Neural progenitor cell (in vitro differentiated cells): Measurements from ENCODE around the gene GPR68. TPM values are rescaled to one million over a fixed set of nuclear protein-coding genes. Genes with fewer than 3 reads are reported as not detected.
"Not testable (repeated sequence)": the region's sequence is repeated elsewhere in the genome, so short reads cannot be mapped to it uniquely, and the experiment has no call there.

Source experiments
- DNase-seq: peaks from one replicate; pipeline ENCODE4 v3.0.0-alpha.2; 2016; ENCODE audit warnings: low spot score
- H2AFZ ChIP-seq: fragments of 200-600 bp; sonication (generic); replicated peaks from 2 replicates; pipeline ENCODE4 v1.6.1; 2016; ENCODE audit warnings: antibody characterized with exemption
- H3F3A ChIP-seq: fragments of 200-600 bp; sonication (generic); 2 replicates; pipeline ENCODE4 v1.6.1; 2016; ENCODE audit warnings: antibody characterized with exemption, low read depth
- H3K27ac ChIP-seq: fragments of 200-600 bp; sonication (generic); 2 replicates; pipeline ENCODE4 v1.5.1; 2016; ENCODE audit warnings: mild to moderate bottlenecking
- H3K27me3 ChIP-seq: fragments of 200-600 bp; sonication (generic); 2 replicates; pipeline ENCODE4 v1.6.1; 2016; ENCODE audit warnings: mild to moderate bottlenecking, moderate library complexity
- H3K36me3 ChIP-seq: fragments of 200-600 bp; sonication (generic); 2 replicates; pipeline ENCODE4 v1.5.1; 2016
- H3K4me1 ChIP-seq: fragments of 200-600 bp; sonication (generic); 2 replicates; pipeline ENCODE4 v1.6.1; 2016; ENCODE audit warnings: mixed run types
- H3K4me2 ChIP-seq: fragments of 200-600 bp; sonication (generic); 2 replicates; pipeline ENCODE4 v1.6.1; 2016
- H3K4me3 ChIP-seq: fragments of 200-600 bp; sonication (generic); 2 replicates; pipeline ENCODE4 v1.5.1; 2016
- H3K79me2 ChIP-seq: fragments of 200-600 bp; sonication (generic); 2 replicates; pipeline ENCODE4 v1.6.1; 2016; ENCODE audit warnings: low read depth
- H3K9ac ChIP-seq: fragments of 200-600 bp; sonication (generic); 2 replicates; pipeline ENCODE4 v1.6.1; 2016
- H3K9me3 ChIP-seq: fragments of 200-600 bp; sonication (generic); 2 replicates; pipeline ENCODE4 v1.5.1; 2016; ENCODE audit warnings: low read depth
- H4K20me1 ChIP-seq: fragments of 200-600 bp; sonication (generic); 2 replicates; pipeline ENCODE4 v1.6.1; 2016; ENCODE audit warnings: low read depth
- H3K27ac Mint-ChIP-seq: 3 replicates; pipeline ENCODE4 v1.8.0; 2021; ENCODE audit warnings: mixed read lengths
- H3K27me3 Mint-ChIP-seq: 2 replicates; pipeline ENCODE4 v1.8.0; 2022; ENCODE audit warnings: low read depth, mild to moderate bottlenecking, inconsistent platforms, moderate library complexity, mixed read lengths; ENCODE audit not compliant: insufficient read depth
- H3K36me3 Mint-ChIP-seq: 3 replicates; pipeline ENCODE4 v1.8.0; 2021; ENCODE audit warnings: mixed read lengths
- H3K4me1 Mint-ChIP-seq: 3 replicates; pipeline ENCODE4 v1.8.0; 2021; ENCODE audit warnings: mixed read lengths
- H3K4me3 Mint-ChIP-seq: 3 replicates; pipeline ENCODE4 v1.8.0; 2021; ENCODE audit warnings: mild to moderate bottlenecking, moderate library complexity, mixed read lengths
- H3K9me3 Mint-ChIP-seq: 3 replicates; pipeline ENCODE4 v1.8.0; 2020; ENCODE audit warnings: mixed read lengths
- CTCF ChIP-seq: fragments of 200-600 bp; sonication (generic); IDR thresholded peaks from 2 replicates; pipeline ENCODE4 v1.5.1; 2017; ENCODE audit warnings: antibody characterized with exemption, mild to moderate bottlenecking
- EZH2 ChIP-seq: fragments of 200-600 bp; sonication (generic); IDR thresholded peaks from 2 replicates; pipeline ENCODE4 v1.6.1; 2017; ENCODE audit warnings: antibody characterized with exemption, mild to moderate bottlenecking, moderate library complexity
- EZH2phosphoT487 ChIP-seq: fragments of 200-600 bp; sonication (generic); IDR thresholded peaks from 2 replicates; pipeline ENCODE4 v1.6.1; 2017; ENCODE audit warnings: antibody characterized with exemption
- total RNA-seq: library from RNA; depleted of rRNA; stranded (reverse); fragments of >200 nt; gene quantifications from 2 replicates; pipeline ENCODE4 v1.2.3, GENCODE V29; 2015; ENCODE audit warnings: low replicate concordance

Gene GPR68
- total RNA-seq, 1 donor from 2014 or later: not detected

GRCh38 chr14:91250912-91251311 is 6.4 kb upstream of the GPR68 start:
- H2AFZ ChIP-seq: no peak overlapping the region
- no peaks in the 10 kb centered on the region for H4K20me1 ChIP-seq
- H3K4me1 Mint-ChIP-seq: peaks cover 31% of the 10 kb centered on the region
- H3K9me3 ChIP-seq: no peaks in the 10 kb centered on the region
- no peaks in the 10 kb centered on the region for H3K9me3 Mint-ChIP-seq
- H3K27me3 Mint-ChIP-seq: peaks cover 15% of the 10 kb centered on the region
- H3K4me1 ChIP-seq: peaks cover 22% of the 10 kb centered on the region
- H3K36me3 ChIP-seq: no peaks in the 10 kb centered on the region
- no peak overlapping the region for H3K27ac ChIP-seq
- no peaks in the 10 kb centered on the region for H3K36me3 Mint-ChIP-seq
- no peak overlapping the region for H3K4me3 Mint-ChIP-seq
- H3K27me3 ChIP-seq: peaks cover 29% of the 10 kb centered on the region
- no peak overlapping the region for H3K9ac ChIP-seq
- DNase-seq: no peak
- TF ChIP-seq CTCF: no peak
- no peak for TF ChIP-seq EZH2phosphoT487
- TF ChIP-seq EZH2: no peak
- peaks cover 25% of the 10 kb centered on the region for H3F3A ChIP-seq
- H3K4me3 ChIP-seq: no peak overlapping the region
- peak overlapping the region; percentile 92 for H3K27ac Mint-ChIP-seq
- H3K4me2 ChIP-seq: no peak overlapping the region
- no peaks in the 10 kb centered on the region for H3K79me2 ChIP-seq

- Mint-ChIP-seq H3K4me1 (peaks cover 34% of the 10 kb centered on the region), H3K36me3 (no peaks in the 10 kb centered on the region), H3K27me3 (peaks cover 13% of the 10 kb centered on the region), H3K27ac (peak overlapping the region; percentile 92), H3K4me3 (peak overlapping the region; percentile 56), H3K9me3 (no peaks in the 10 kb centered on the region)
- no peaks in the 10 kb centered on the region for H3K36me3 ChIP-seq
- peaks cover 21% of the 10 kb centered on the region for H3F3A ChIP-seq
- H3K79me2 ChIP-seq: no peaks in the 10 kb centered on the region
- H3K4me1 ChIP-seq: peaks cover 22% of the 10 kb centered on the region
- H3K27ac ChIP-seq: no peak overlapping the region
- no peak overlapping the region for H3K9ac ChIP-seq
- H3K4me3 ChIP-seq: no peak overlapping the region
- H3K4me2 ChIP-seq: peak overlapping the region; percentile 26
- TF ChIP-seq EZH2phosphoT487 (no peak), CTCF (peak; percentile 29)
- no peaks in the 10 kb centered on the region for H4K20me1 ChIP-seq
- DNase-seq: peak; percentile 85
- H2AFZ ChIP-seq: no peak overlapping the region
- peaks cover 28% of the 10 kb centered on the region for H3K27me3 ChIP-seq
- H3K9me3 ChIP-seq: no peaks in the 10 kb centered on the region
These were observed 5.5 kb upstream of the GPR68 start for GRCh38 chr14:91249841-91250616.

- Mint-ChIP-seq H3K36me3 (no peaks in the 10 kb centered on the region), H3K4me3 (no peak overlapping the region), H3K27ac (no peak overlapping the region), H3K27me3 (peaks cover 13% of the 10 kb centered on the region), H3K9me3 (no peaks in the 10 kb centered on the region), H3K4me1 (peaks cover 34% of the 10 kb centered on the region)
- no peaks in the 10 kb centered on the region for H3K27me3 ChIP-seq
- no peaks in the 10 kb centered on the region for H4K20me1 ChIP-seq
- H3K36me3 ChIP-seq: no peaks in the 10 kb centered on the region
- no peak overlapping the region for H3K27ac ChIP-seq
- H3K4me1 ChIP-seq: peaks cover 10% of the 10 kb centered on the region
- TF ChIP-seq EZH2: no peak
- TF ChIP-seq CTCF: no peak
- TF ChIP-seq EZH2phosphoT487: no peak
- no peak overlapping the region for H3K4me3 ChIP-seq
- H3F3A ChIP-seq: peaks cover 13% of the 10 kb centered on the region
- no peaks in the 10 kb centered on the region for H3K9me3 ChIP-seq
- H3K9ac ChIP-seq: no peak overlapping the region
- H2AFZ ChIP-seq: no peak overlapping the region
- H3K79me2 ChIP-seq: no peaks in the 10 kb centered on the region
- no peak for DNase-seq
- H3K4me2 ChIP-seq: no peak overlapping the region
These were observed 1.7 kb upstream of the GPR68 start for GRCh38 chr14:91246051-91246852.

GRCh38 chr14:91245616-91246015 is 1.1 kb upstream of the GPR68 start:
- not testable (repeated sequence) for H3K9me3 Mint-ChIP-seq, H3K27me3 ChIP-seq, H3K79me2 ChIP-seq, H4K20me1 ChIP-seq, H3K9me3 ChIP-seq, H3K4me1 ChIP-seq, H3K4me3 Mint-ChIP-seq, H3K27ac Mint-ChIP-seq, H2AFZ ChIP-seq, H3K36me3 Mint-ChIP-seq, H3K27ac ChIP-seq, DNase-seq, H3K4me3 ChIP-seq, H3K36me3 ChIP-seq, H3K9ac ChIP-seq, H3K4me2 ChIP-seq
- peaks cover 29% of the 10 kb centered on the region for H3K4me1 Mint-ChIP-seq
- H3K27me3 Mint-ChIP-seq: peaks cover 14% of the 10 kb centered on the region
- H3F3A ChIP-seq: peaks cover 11% of the 10 kb centered on the region
